ENCODE measurements around the gene HYAL4.

Gene HYAL4

GRCh38 chr7:123918309-123918708 lies 73.3 kb downstream of the HYAL4 start:
- DNase-seq, result no peak

DNA sequence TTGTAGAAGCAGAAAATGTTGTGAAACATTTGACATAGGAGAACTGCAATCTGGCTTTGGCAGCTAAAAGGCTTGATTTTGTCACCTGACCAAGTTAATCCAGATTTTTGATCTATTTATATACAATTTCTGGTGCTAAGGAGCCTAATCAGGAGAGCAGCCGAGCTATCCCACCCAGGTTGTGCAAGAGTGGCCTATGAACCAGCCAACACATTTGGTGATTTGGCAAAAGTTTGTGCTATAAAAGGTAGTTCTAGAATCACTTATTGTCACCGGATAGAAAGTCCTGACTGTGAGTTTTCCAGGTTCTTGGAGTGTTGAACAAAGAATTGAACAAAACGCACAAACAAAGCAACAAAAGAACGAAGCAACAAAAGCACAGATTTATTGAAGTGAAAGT lies 78.6 kb downstream of the HYAL4 start:
- DNase-seq, result no peak

DNA sequence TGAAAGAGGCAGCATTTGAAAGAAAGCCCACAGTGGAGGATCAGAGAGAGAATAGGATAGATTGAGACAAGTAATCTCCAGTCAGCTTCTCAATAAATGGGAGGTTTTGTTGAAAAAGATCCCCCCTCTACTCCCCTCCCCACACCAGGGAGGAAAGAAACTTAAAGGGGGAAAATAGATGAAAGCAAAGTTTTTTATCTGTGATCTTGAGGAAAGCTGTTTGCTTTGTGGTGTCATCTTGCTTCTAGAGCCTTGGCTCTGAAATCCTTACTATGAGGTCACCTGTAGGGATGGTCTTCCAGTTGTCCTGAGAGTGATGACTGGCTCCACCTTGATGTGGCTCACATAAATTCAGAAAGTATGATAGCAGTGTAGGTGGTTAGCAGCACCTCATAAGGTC lies 80.0 kb downstream of the HYAL4 start, which contains the start of gene SPAM1:
Gene SPAM1, plus strand, starts transcription at position 301 of the 400 bp plus-strand sequence. CDS start 28,330 bp downstream, outside the sequence.
- DNase-seq, result no peak
